ENCODE results near the gene LY6G6D. TPM values are rescaled to one million over a fixed set of nuclear protein-coding genes. Genes with fewer than 3 reads are reported as not detected.

The LY6G6D gene
- total RNA-seq, 1 experiment from 2014 or later = not detected

- DNase-seq (peak; percentile 99), ATAC-seq (peak; percentile 77)
- Histone ChIP-seq H3K4me1 (ENCODE audit: insufficient read depth, low read length) (peaks cover 42% of the 10 kb centered on the region), H4K20me1 (ENCODE audit: low read length) (no peaks in the 10 kb centered on the region), H3F3A (ENCODE audit: low read length, unreplicated experiment) (no peaks in the 10 kb centered on the region), H3K79me2 (ENCODE audit: low read length) (peaks cover 34% of the 10 kb centered on the region), H3K9ac (ENCODE audit: low read length) (peak within 1 kb of the TSS; percentile 95), H3K4me3 (ENCODE audit: low read length) (peak within 1 kb of the TSS; percentile 79), H2AFZ (ENCODE audit: low read length) (peak within 1 kb of the TSS; percentile 93), H3K4me2 (ENCODE audit: low read length) (peak within 1 kb of the TSS; percentile 98), H3K36me3 (ENCODE audit: low read depth, low read length) (peaks cover 5% of the 10 kb centered on the region; the same call in 1 of the 2 replicates), H3K27me3 (ENCODE audit: low read length) (no peaks in the 10 kb centered on the region), H3K27ac (ENCODE audit: low read length) (peak within 1 kb of the TSS; percentile 87), H3K9me3 (ENCODE audit: low read length) (no peaks in the 10 kb centered on the region), H3K9me2 (replicated peaks; ENCODE audit: low read length) (no peaks in the 10 kb centered on the region)
- intact Hi-C loops (cut with micrococcal nuclease) = loop anchor here (1.0 to 5.0 kb wide), 3 partner anchors 60 to 92 kb away; partner anchors contain the start of genes HSPA1A and HSPA1L
- BruUV-seq (replicated peaks) = TSS peak; percentile 62
- TF ChIP-seq EZH2phosphoT487 (IDR thresholded peaks at IDR 0.05; ENCODE audit: borderline replicate concordance, low read length) (no peak), EZH2 (IDR thresholded peaks at IDR 0.05; ENCODE audit: low read length, unreplicated experiment) (no peak)
- TF ChIP-seq, protein P1, sequence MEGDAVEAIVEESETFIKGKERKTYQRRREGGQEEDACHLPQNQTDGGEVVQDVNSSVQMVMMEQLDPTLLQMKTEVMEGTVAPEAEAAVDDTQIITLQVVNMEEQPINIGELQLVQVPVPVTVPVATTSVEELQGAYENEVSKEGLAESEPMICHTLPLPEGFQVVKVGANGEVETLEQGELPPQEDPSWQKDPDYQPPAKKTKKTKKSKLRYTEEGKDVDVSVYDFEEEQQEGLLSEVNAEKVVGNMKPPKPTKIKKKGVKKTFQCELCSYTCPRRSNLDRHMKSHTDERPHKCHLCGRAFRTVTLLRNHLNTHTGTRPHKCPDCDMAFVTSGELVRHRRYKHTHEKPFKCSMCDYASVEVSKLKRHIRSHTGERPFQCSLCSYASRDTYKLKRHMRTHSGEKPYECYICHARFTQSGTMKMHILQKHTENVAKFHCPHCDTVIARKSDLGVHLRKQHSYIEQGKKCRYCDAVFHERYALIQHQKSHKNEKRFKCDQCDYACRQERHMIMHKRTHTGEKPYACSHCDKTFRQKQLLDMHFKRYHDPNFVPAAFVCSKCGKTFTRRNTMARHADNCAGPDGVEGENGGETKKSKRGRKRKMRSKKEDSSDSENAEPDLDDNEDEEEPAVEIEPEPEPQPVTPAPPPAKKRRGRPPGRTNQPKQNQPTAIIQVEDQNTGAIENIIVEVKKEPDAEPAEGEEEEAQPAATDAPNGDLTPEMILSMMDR (conservative IDR thresholded peaks at IDR 0.05; ENCODE audit: low read depth, low read length) = no peak
- ChIA-PET POLR2A (ENCODE audit: unreplicated experiment) (interaction anchor here (0.5 to 1.0 kb wide), 4 partner anchors 13 to 1577 kb away, joined by 3 to 4 read pairs (median 3); partner anchors contain the start of gene GPANK1), CTCF (interaction anchor here (0.6 to 1.0 kb wide), 3 partner anchors 13 to 419 kb away, joined by 3 to 4 read pairs (median 3); no protein-coding TSS in a partner anchor)
These were observed 24.7 kb downstream of the LY6G6D start, which contains the start of gene MSH5 for GRCh38 chr6:31739639-31740396. Gene MSH5 (plus strand): TSS chr6:31740005. CDS start chr6:31740467, 462 bp downstream.

- peak overlapping the region; percentile 93 for H2AFZ ChIP-seq (ENCODE audit: low read length)
- H3K4me2 ChIP-seq (ENCODE audit: low read length) = peak overlapping the region; percentile 98
- no peaks in the 10 kb centered on the region for H3K9me3 ChIP-seq (ENCODE audit: low read length)
- CTCF ChIA-PET = interaction anchor here (1.0 kb wide), 1 partner anchor 29 kb away, joined by 3 read pairs; no protein-coding TSS in a partner anchor
- H3K27me3 ChIP-seq (ENCODE audit: low read length) = no peaks in the 10 kb centered on the region
- H3K27ac ChIP-seq (ENCODE audit: low read length) = peak overlapping the region; percentile 72
- H3K9me2 ChIP-seq (replicated peaks; ENCODE audit: low read length) = no peaks in the 10 kb centered on the region
- no peaks in the 10 kb centered on the region for H3F3A ChIP-seq (ENCODE audit: low read length, unreplicated experiment)
- peak overlapping the region; percentile 95 for H3K9ac ChIP-seq (ENCODE audit: low read length)
- no TSS peak for BruUV-seq (replicated peaks)
- POLR2A ChIA-PET (ENCODE audit: unreplicated experiment) = interaction anchor here (0.6 kb wide), 1 partner anchor 12 kb away, joined by 3 read pairs; no protein-coding TSS in a partner anchor
- peaks cover 26% of the 10 kb centered on the region for H3K79me2 ChIP-seq (ENCODE audit: low read length)
- ATAC-seq (no peak), DNase-seq (no peak)
- intact Hi-C loops (cut with micrococcal nuclease) = no loop called here
- no peaks in the 10 kb centered on the region for H4K20me1 ChIP-seq (ENCODE audit: low read length)
- TF ChIP-seq, protein P1 (conservative IDR thresholded peaks at IDR 0.05; ENCODE audit: low read depth, low read length) = no peak
- TF ChIP-seq EZH2phosphoT487 (IDR thresholded peaks at IDR 0.05; ENCODE audit: borderline replicate concordance, low read length) (no peak), EZH2 (IDR thresholded peaks at IDR 0.05; ENCODE audit: low read length, unreplicated experiment) (no peak)
- H3K4me1 ChIP-seq (ENCODE audit: insufficient read depth, low read length) = peaks cover 42% of the 10 kb centered on the region
- H3K36me3 ChIP-seq (ENCODE audit: low read depth, low read length) = peaks cover 5% of the 10 kb centered on the region; the same call in 1 of the 2 replicates
- peak overlapping the region; percentile 79 for H3K4me3 ChIP-seq (ENCODE audit: low read length)
These were observed 25.5 kb downstream of the LY6G6D start for GRCh38 chr6:31740397-31741223.

Measured in PC-3 (cell line).